Measurements from ENCODE around the gene RFX7. TPM values are rescaled to one million over a fixed set of nuclear protein-coding genes. Genes with fewer than 3 reads are reported as not detected.

RFX7 gene
- total and polyA plus RNA-seq, 2 donors (not counting 1 experiment from before 2014, with no cell fraction given): 6.6 to 44.8 TPM

DNA sequence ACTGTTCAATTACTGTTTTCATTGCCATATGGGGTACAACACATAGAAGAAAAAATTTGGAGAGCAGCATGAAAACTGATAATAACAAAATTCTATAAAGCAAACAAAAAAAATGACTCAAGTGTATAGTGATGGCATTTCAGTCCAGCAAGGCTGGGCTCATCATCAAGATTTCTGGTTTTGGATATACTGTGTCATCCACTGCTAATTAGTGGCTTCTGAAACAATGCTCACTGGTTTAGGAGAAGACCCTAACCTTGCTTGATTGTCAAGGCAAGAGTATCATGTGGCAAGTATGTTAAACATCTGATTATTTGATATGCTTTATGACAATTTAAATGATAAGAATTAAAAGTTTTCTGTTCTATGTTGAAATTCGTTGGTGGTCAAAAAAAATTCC lies 96.9 kb downstream of the RFX7 start:
- no peak overlapping the region for H3K27ac ChIP-seq (ENCODE audit: low read length in 2 of 2)
- H3K9ac ChIP-seq (ENCODE audit: low read length): no peak overlapping the region
- H3K4me2 ChIP-seq (replicated peaks; ENCODE audit: low read depth, low read length, poor library complexity, severe bottlenecking): no peak overlapping the region
- H3K4me1 Mint-ChIP-seq: peaks cover 27% of the 10 kb centered on the region
- H3K4me3 ChIP-seq (ENCODE audit: control extremely low read depth in 1 of 5, extremely low read depth in 1 of 5, insufficient read depth in 1 of 5, low read depth in 2 of 5, low read length in 4 of 5): no peak overlapping the region
- no peak overlapping the region for H2AFZ ChIP-seq (ENCODE audit: insufficient read depth, low read depth, low read length, poor library complexity, severe bottlenecking)
- H3K36me3 ChIP-seq (replicated peaks in 1 of 2; ENCODE audit: control extremely low read depth in 1 of 2, control insufficient read depth in 1 of 2, extremely low read depth in 1 of 2, insufficient read depth in 2 of 2, low read length in 1 of 2): peaks cover 9 to 14% of the 10 kb centered on the region in 2 experiments
- no peaks in the 10 kb centered on the region for H3K4me1 ChIP-seq (ENCODE audit: control insufficient read depth in 2 of 2, insufficient read depth in 2 of 2, low read length in 2 of 2)
- H3K4me3 Mint-ChIP-seq: no peak overlapping the region
- ChIA-PET POLR2A (no interaction called here), CTCF (no interaction called here)
- H3K79me2 ChIP-seq (ENCODE audit: control insufficient read depth, insufficient read depth, low read length): peaks cover 26% of the 10 kb centered on the region
- no peak overlapping the region for H3K27ac Mint-ChIP-seq
- H3K9me3 ChIP-seq (ENCODE audit: control extremely low read depth in 1 of 3, control insufficient read depth in 2 of 3, insufficient read depth in 1 of 3, low read length in 2 of 3): peaks cover 0 to 8% (median 0%) of the 10 kb centered on the region in 3 donors
- peaks cover 6% of the 10 kb centered on the region for H4K20me1 ChIP-seq (ENCODE audit: control insufficient read depth, insufficient read depth, low read length, poor library complexity, severe bottlenecking)
- H3K9me3 Mint-ChIP-seq (ENCODE audit: insufficient read depth): no peaks in the 10 kb centered on the region
- ATAC-seq (ENCODE audit: low read depth) (no peak), DNase-seq (no peak)
- intact Hi-C loops (cut with micrococcal nuclease): no loop called here
- no peaks in the 10 kb centered on the region for H3K27me3 Mint-ChIP-seq
- no peaks in the 10 kb centered on the region for H3K27me3 ChIP-seq (replicated peaks in 1 of 4; ENCODE audit: control extremely low read depth in 1 of 4, control insufficient read depth in 3 of 4, insufficient read depth in 4 of 4, low read length in 3 of 4)
- TF ChIP-seq, protein P1, sequence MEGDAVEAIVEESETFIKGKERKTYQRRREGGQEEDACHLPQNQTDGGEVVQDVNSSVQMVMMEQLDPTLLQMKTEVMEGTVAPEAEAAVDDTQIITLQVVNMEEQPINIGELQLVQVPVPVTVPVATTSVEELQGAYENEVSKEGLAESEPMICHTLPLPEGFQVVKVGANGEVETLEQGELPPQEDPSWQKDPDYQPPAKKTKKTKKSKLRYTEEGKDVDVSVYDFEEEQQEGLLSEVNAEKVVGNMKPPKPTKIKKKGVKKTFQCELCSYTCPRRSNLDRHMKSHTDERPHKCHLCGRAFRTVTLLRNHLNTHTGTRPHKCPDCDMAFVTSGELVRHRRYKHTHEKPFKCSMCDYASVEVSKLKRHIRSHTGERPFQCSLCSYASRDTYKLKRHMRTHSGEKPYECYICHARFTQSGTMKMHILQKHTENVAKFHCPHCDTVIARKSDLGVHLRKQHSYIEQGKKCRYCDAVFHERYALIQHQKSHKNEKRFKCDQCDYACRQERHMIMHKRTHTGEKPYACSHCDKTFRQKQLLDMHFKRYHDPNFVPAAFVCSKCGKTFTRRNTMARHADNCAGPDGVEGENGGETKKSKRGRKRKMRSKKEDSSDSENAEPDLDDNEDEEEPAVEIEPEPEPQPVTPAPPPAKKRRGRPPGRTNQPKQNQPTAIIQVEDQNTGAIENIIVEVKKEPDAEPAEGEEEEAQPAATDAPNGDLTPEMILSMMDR (IDR thresholded peaks at IDR 0.05): no peak
- no peak for TF ChIP-seq EZH2 (IDR thresholded peaks at IDR 0.05; ENCODE audit: borderline replicate concordance, insufficient read depth, low read depth, low read length, poor library complexity, severe bottlenecking)
- WGBS (ENCODE audit: insufficient coverage): no CpG with 5 or more reads among the region's 1 CpG

DNA sequence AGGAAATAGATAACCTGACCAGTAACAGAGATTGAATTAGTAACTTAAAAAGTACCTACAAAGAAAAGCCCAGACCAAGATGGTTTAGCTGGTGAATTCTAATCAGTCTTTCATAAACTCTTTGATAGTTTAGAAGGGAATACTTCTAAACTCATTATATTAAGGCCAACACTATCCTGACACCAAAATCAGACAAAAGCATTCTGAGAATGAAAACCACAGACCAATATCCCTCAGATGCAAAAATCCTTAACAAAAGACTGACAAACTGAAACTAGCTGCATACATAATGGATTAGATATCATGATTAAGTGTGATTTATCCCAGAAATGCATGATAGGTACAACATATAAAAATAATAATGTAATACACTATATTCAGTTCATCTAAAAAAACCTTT lies 115.6 kb downstream of the RFX7 start:
- Histone ChIP-seq H2AFZ (ENCODE audit: insufficient read depth, low read depth, low read length, poor library complexity, severe bottlenecking) (no peak overlapping the region), H3K27me3 (replicated peaks in 1 of 4; ENCODE audit: control extremely low read depth in 1 of 4, control insufficient read depth in 3 of 4, insufficient read depth in 4 of 4, low read length in 3 of 4) (no peaks in the 10 kb centered on the region), H3K27ac (ENCODE audit: low read length in 2 of 2) (no peak overlapping the region), H3K4me2 (replicated peaks; ENCODE audit: low read depth, low read length, poor library complexity, severe bottlenecking) (no peak overlapping the region), H3K9ac (ENCODE audit: low read length) (no peak overlapping the region), H3K79me2 (ENCODE audit: control insufficient read depth, insufficient read depth, low read length) (no peaks in the 10 kb centered on the region), H4K20me1 (ENCODE audit: control insufficient read depth, insufficient read depth, low read length, poor library complexity, severe bottlenecking) (no peaks in the 10 kb centered on the region), H3K36me3 (replicated peaks in 1 of 2; ENCODE audit: control extremely low read depth in 1 of 2, control insufficient read depth in 1 of 2, extremely low read depth in 1 of 2, insufficient read depth in 2 of 2, low read length in 1 of 2) (peaks cover 11 to 17% of the 10 kb centered on the region in 2 experiments), H3K4me3 (ENCODE audit: control extremely low read depth in 1 of 5, extremely low read depth in 1 of 5, insufficient read depth in 1 of 5, low read depth in 2 of 5, low read length in 4 of 5) (no peak overlapping the region), H3K9me3 (ENCODE audit: control extremely low read depth in 1 of 3, control insufficient read depth in 2 of 3, insufficient read depth in 1 of 3, low read length in 2 of 3) (peaks cover 14 to 24% (median 16%) of the 10 kb centered on the region in 3 donors), H3K4me1 (ENCODE audit: control insufficient read depth in 2 of 2, insufficient read depth in 2 of 2, low read length in 2 of 2) (no peaks in the 10 kb centered on the region)
- Mint-ChIP-seq H3K27me3 (no peaks in the 10 kb centered on the region), H3K4me3 (no peak overlapping the region), H3K27ac (no peak overlapping the region), H3K4me1 (no peaks in the 10 kb centered on the region), H3K9me3 (ENCODE audit: insufficient read depth) (peaks cover 18% of the 10 kb centered on the region)
- TF ChIP-seq EZH2 (IDR thresholded peaks at IDR 0.05; ENCODE audit: borderline replicate concordance, insufficient read depth, low read depth, low read length, poor library complexity, severe bottlenecking): no peak
- TF ChIP-seq, protein P1 (IDR thresholded peaks at IDR 0.05): no peak
- ChIA-PET POLR2A (no interaction called here), CTCF (no interaction called here)
- no peak for DNase-seq
- intact Hi-C loops (cut with micrococcal nuclease): no loop called here
- ATAC-seq (ENCODE audit: low read depth): no peak
